Measurements from ENCODE around the gene SEMA5B.
A peak's percentile ranks its signal among the peaks of the same experiment; 100 is the strongest.

SEMA5B gene

GRCh38 chr3:123068601-123069381 lies 41.2 kb upstream of the SEMA5B start:
- POLR2A ChIA-PET: interaction anchor here (2.1 to 2.6 kb wide), 3 partner anchors 9 to 17 kb away, joined by 5 to 13 read pairs (median 9); no protein-coding TSS in a partner anchor
- TF ChIP-seq SUZ12 (IDR thresholded peaks at IDR 0.05) (no peak), ARNT (IDR thresholded peaks at IDR 0.05) (no peak), LEF1 (IDR thresholded peaks at IDR 0.05; ENCODE audit: borderline replicate concordance) (no peak), CTBP1 (IDR thresholded peaks at IDR 0.05; ENCODE audit: borderline replicate concordance) (no peak), SP1 (IDR thresholded peaks at IDR 0.05) (no peak), FOXK2 (IDR thresholded peaks at IDR 0.05) (no peak), FOXA1 (IDR thresholded peaks at IDR 0.05) (no peak), TARDBP (IDR thresholded peaks at IDR 0.05) (no peak), BHLHE40 (IDR thresholded peaks at IDR 0.05; ENCODE audit: borderline replicate concordance) (no peak), NFRKB (IDR thresholded peaks at IDR 0.05) (no peak), ZNF384 (IDR thresholded peaks at IDR 0.05) (no peak), ELF4 (IDR thresholded peaks at IDR 0.05) (no peak), L3MBTL2 (conservative IDR thresholded peaks at IDR 0.05) (no peak), HDGF (IDR thresholded peaks at IDR 0.05; ENCODE audit: borderline replicate concordance) (no peak), FOXM1 (IDR thresholded peaks at IDR 0.05; ENCODE audit: borderline replicate concordance) (no peak), PKNOX1 (IDR thresholded peaks at IDR 0.05) (no peak)
- no peak for DNase-seq (ENCODE audit: extremely low spot score)
- CTCF ChIA-PET: interaction anchor here (0.7 kb wide), 1 partner anchor 8 kb away, joined by 3 read pairs; no protein-coding TSS in a partner anchor

- DNase-seq (ENCODE audit: extremely low spot score): peak; percentile 31
- POLR2A ChIA-PET: interaction anchor here (0.8 to 2.6 kb wide), 9 partner anchors 9 to 684 kb away, joined by 3 to 13 read pairs (median 5); partner anchors contain the start of genes FAM162A and SEC22A
These were observed 40.4 kb upstream of the SEMA5B start for GRCh38 chr3:123067689-123068600.

GRCh38 chr3:123066896-123067688 lies 39.5 kb upstream of the SEMA5B start, which contains the start of gene PDIA5:
TSS of gene PDIA5 (plus strand) at chr3:123067025. CDS start at chr3:123067165, 140 bp downstream.
- ChIA-PET POLR2A (interaction anchor here (0.7 to 2.6 kb wide), 11 partner anchors 8 to 683 kb away, joined by 3 to 13 read pairs (median 3); partner anchors contain the start of genes FAM162A and SEC22A), CTCF (no interaction called here)
- TF ChIP-seq TARDBP (IDR thresholded peaks at IDR 0.05): no peak
- TF ChIP-seq ARNT (IDR thresholded peaks at IDR 0.05): no peak
- no peak for TF ChIP-seq FOXM1 (IDR thresholded peaks at IDR 0.05; ENCODE audit: borderline replicate concordance)
- no peak for TF ChIP-seq FOXK2 (IDR thresholded peaks at IDR 0.05)
- TF ChIP-seq SUZ12 (IDR thresholded peaks at IDR 0.05): no peak
- TF ChIP-seq CTBP1 (IDR thresholded peaks at IDR 0.05; ENCODE audit: borderline replicate concordance): no peak
- TF ChIP-seq BHLHE40 (IDR thresholded peaks at IDR 0.05; ENCODE audit: borderline replicate concordance): no peak
- no peak for TF ChIP-seq LEF1 (IDR thresholded peaks at IDR 0.05; ENCODE audit: borderline replicate concordance)
- DNase-seq (ENCODE audit: extremely low spot score): peak; percentile 93

More at GRCh38 chr3:123067689-123068600, 40.4 kb upstream of the SEMA5B start:
- no peak for TF ChIP-seq CTBP1 (IDR thresholded peaks at IDR 0.05; ENCODE audit: borderline replicate concordance)
- TF ChIP-seq HDGF (IDR thresholded peaks at IDR 0.05; ENCODE audit: borderline replicate concordance): no peak
- no peak for TF ChIP-seq LEF1 (IDR thresholded peaks at IDR 0.05; ENCODE audit: borderline replicate concordance)
- TF ChIP-seq ARNT (IDR thresholded peaks at IDR 0.05): no peak
- TF ChIP-seq ELF4 (IDR thresholded peaks at IDR 0.05): no peak
- TF ChIP-seq BHLHE40 (IDR thresholded peaks at IDR 0.05; ENCODE audit: borderline replicate concordance): no peak
- CTCF ChIA-PET: interaction anchor here (0.7 kb wide), 1 partner anchor 9 kb away, joined by 3 read pairs; no protein-coding TSS in a partner anchor

- ChIA-PET POLR2A (interaction anchor here (0.7 to 2.6 kb wide), 8 partner anchors 8 to 682 kb away, joined by 3 to 13 read pairs (median 4); partner anchors contain the start of gene FAM162A), CTCF (no interaction called here)
- TF ChIP-seq L3MBTL2 (conservative IDR thresholded peaks at IDR 0.05) (peak; percentile 98), BHLHE40 (IDR thresholded peaks at IDR 0.05; ENCODE audit: borderline replicate concordance) (no peak)
- no peak for DNase-seq (ENCODE audit: extremely low spot score)
These were observed 39.0 kb upstream of the SEMA5B start for GRCh38 chr3:123066599-123066895.

GRCh38 chr3:123064914-123065313 lies 37.4 kb upstream of the SEMA5B start:
- ChIA-PET POLR2A (no interaction called here), CTCF (no interaction called here)
- TF ChIP-seq ARNT (IDR thresholded peaks at IDR 0.05) (no peak), ZNF384 (IDR thresholded peaks at IDR 0.05) (no peak), ELF4 (IDR thresholded peaks at IDR 0.05) (no peak), BHLHE40 (IDR thresholded peaks at IDR 0.05; ENCODE audit: borderline replicate concordance) (no peak), SP1 (IDR thresholded peaks at IDR 0.05) (no peak), LEF1 (IDR thresholded peaks at IDR 0.05; ENCODE audit: borderline replicate concordance) (no peak), FOXM1 (IDR thresholded peaks at IDR 0.05; ENCODE audit: borderline replicate concordance) (no peak), CTBP1 (IDR thresholded peaks at IDR 0.05; ENCODE audit: borderline replicate concordance) (no peak), NFRKB (IDR thresholded peaks at IDR 0.05) (no peak), FOXA1 (IDR thresholded peaks at IDR 0.05) (no peak), SUZ12 (IDR thresholded peaks at IDR 0.05) (no peak), L3MBTL2 (conservative IDR thresholded peaks at IDR 0.05) (no peak), TARDBP (IDR thresholded peaks at IDR 0.05) (no peak), HDGF (IDR thresholded peaks at IDR 0.05; ENCODE audit: borderline replicate concordance) (no peak)
- no peak for DNase-seq (ENCODE audit: extremely low spot score)

GRCh38 chr3:123064506-123064905 lies 36.9 kb upstream of the SEMA5B start:
- CTCF ChIA-PET: no interaction called here
- DNase-seq (ENCODE audit: extremely low spot score): no peak
- TF ChIP-seq SUZ12 (IDR thresholded peaks at IDR 0.05): no peak
- no peak for TF ChIP-seq NFRKB (IDR thresholded peaks at IDR 0.05)
- no peak for TF ChIP-seq PKNOX1 (IDR thresholded peaks at IDR 0.05)
- no peak for TF ChIP-seq TARDBP (IDR thresholded peaks at IDR 0.05)
- no peak for TF ChIP-seq ZNF384 (IDR thresholded peaks at IDR 0.05)
- TF ChIP-seq L3MBTL2 (conservative IDR thresholded peaks at IDR 0.05): no peak
- no peak for TF ChIP-seq SP1 (IDR thresholded peaks at IDR 0.05)
- TF ChIP-seq HDGF (IDR thresholded peaks at IDR 0.05; ENCODE audit: borderline replicate concordance): no peak
- no peak for TF ChIP-seq FOXK2 (IDR thresholded peaks at IDR 0.05)
- no peak for TF ChIP-seq BHLHE40 (IDR thresholded peaks at IDR 0.05; ENCODE audit: borderline replicate concordance)
- no peak for TF ChIP-seq FOXA1 (IDR thresholded peaks at IDR 0.05)
- no peak for TF ChIP-seq FOXM1 (IDR thresholded peaks at IDR 0.05; ENCODE audit: borderline replicate concordance)
- TF ChIP-seq LEF1 (IDR thresholded peaks at IDR 0.05; ENCODE audit: borderline replicate concordance): no peak
- TF ChIP-seq ARNT (IDR thresholded peaks at IDR 0.05): no peak
- POLR2A ChIA-PET: no interaction called here

All from HEK293T (cell line).